Rectal smooth muscle tissue (tissue), 1 donor: ENCODE measurements around the gene INCA1.
A peak's percentile ranks its signal among the peaks of the same experiment; 100 is the strongest.

Source experiments
- H3K27ac ChIP-seq: one replicate; pipeline ENCODE4 v1.7.0; 2013; ENCODE audit warnings: low read depth, low read length, inconsistent platforms
- H3K27me3 ChIP-seq: one replicate; pipeline ENCODE4 v1.7.0; 2013; ENCODE audit warnings: low read length; ENCODE audit not compliant: control insufficient read depth, insufficient read depth
- H3K36me3 ChIP-seq: one replicate; pipeline ENCODE4 v1.7.0; 2013; ENCODE audit warnings: low read length; ENCODE audit not compliant: control insufficient read depth, insufficient read depth
- H3K4me1 ChIP-seq: one replicate; pipeline ENCODE4 v1.7.0; 2013; ENCODE audit warnings: low read length; ENCODE audit not compliant: control insufficient read depth, insufficient read depth
- H3K4me3 ChIP-seq: one replicate; pipeline ENCODE4 v1.7.0; 2013; ENCODE audit warnings: low read length
- H3K9ac ChIP-seq: one replicate; pipeline ENCODE4 v1.7.0; 2013; ENCODE audit warnings: low read length

INCA1 gene

GRCh38 chr17:4974115-4974670, 23.1 kb downstream of the INCA1 start:
- H3K27ac ChIP-seq = no peak overlapping the region
- H3K36me3 ChIP-seq = peaks cover 36% of the 10 kb centered on the region
- H3K4me1 ChIP-seq = peaks cover 8% of the 10 kb centered on the region
- H3K9ac ChIP-seq = no peak overlapping the region
- H3K27me3 ChIP-seq = no peaks in the 10 kb centered on the region
- H3K4me3 ChIP-seq = no peak overlapping the region

- Histone ChIP-seq H3K4me1 (peaks cover 14% of the 10 kb centered on the region), H3K36me3 (peaks cover 35% of the 10 kb centered on the region), H3K9ac (no peak overlapping the region), H3K27me3 (no peaks in the 10 kb centered on the region), H3K27ac (no peak overlapping the region), H3K4me3 (no peak overlapping the region)
These were observed 23.8 kb downstream of the INCA1 start for GRCh38 chr17:4973256-4974114.

- H3K9ac ChIP-seq = no peak overlapping the region
- no peak overlapping the region for H3K27ac ChIP-seq
- H3K4me3 ChIP-seq = no peak overlapping the region
- H3K36me3 ChIP-seq = peaks cover 30% of the 10 kb centered on the region
- H3K27me3 ChIP-seq = no peaks in the 10 kb centered on the region
- H3K4me1 ChIP-seq = peaks cover 15% of the 10 kb centered on the region
These were observed 24.6 kb downstream of the INCA1 start for GRCh38 chr17:4972752-4973151.

- H3K4me3 ChIP-seq = no peak overlapping the region
- peaks cover 25% of the 10 kb centered on the region for H3K36me3 ChIP-seq
- H3K9ac ChIP-seq = no peak overlapping the region
- peak overlapping the region; percentile 38 for H3K27ac ChIP-seq
- H3K4me1 ChIP-seq = peaks cover 15% of the 10 kb centered on the region
- H3K27me3 ChIP-seq = no peaks in the 10 kb centered on the region
These were observed 25.0 kb downstream of the INCA1 start for GRCh38 chr17:4972322-4972721.

GRCh38 chr17:4971826-4972225, 25.5 kb downstream of the INCA1 start:
- H3K27ac ChIP-seq = peak overlapping the region; percentile 38
- H3K9ac ChIP-seq = no peak overlapping the region

GRCh38 chr17:4970273-4970672, 27.0 kb downstream of the INCA1 start:
- Histone ChIP-seq H3K4me1 (peaks cover 22% of the 10 kb centered on the region), H3K36me3 (peaks cover 22% of the 10 kb centered on the region), H3K4me3 (no peak overlapping the region), H3K27me3 (no peaks in the 10 kb centered on the region), H3K27ac (peak overlapping the region; percentile 91), H3K9ac (no peak overlapping the region)

More at GRCh38 chr17:4971826-4972225, 25.5 kb downstream of the INCA1 start:
- H3K4me1 ChIP-seq = peaks cover 15% of the 10 kb centered on the region
- no peak overlapping the region for H3K4me3 ChIP-seq
- no peaks in the 10 kb centered on the region for H3K27me3 ChIP-seq
- H3K36me3 ChIP-seq = peaks cover 21% of the 10 kb centered on the region

- peak overlapping the region; percentile 80 for H3K4me3 ChIP-seq
- H3K4me1 ChIP-seq = peaks cover 22% of the 10 kb centered on the region
- H3K27ac ChIP-seq = peak overlapping the region; percentile 91
- H3K36me3 ChIP-seq = peaks cover 23% of the 10 kb centered on the region
- no peak overlapping the region for H3K9ac ChIP-seq
- H3K27me3 ChIP-seq = no peaks in the 10 kb centered on the region
These were observed 27.7 kb downstream of the INCA1 start for GRCh38 chr17:4969551-4970173.

GRCh38 chr17:4969047-4969550, 28.2 kb downstream of the INCA1 start:
- Histone ChIP-seq H3K27me3 (no peaks in the 10 kb centered on the region), H3K36me3 (peaks cover 21% of the 10 kb centered on the region), H3K27ac (peak overlapping the region; percentile 91), H3K9ac (no peak overlapping the region), H3K4me3 (peak overlapping the region; percentile 80), H3K4me1 (peaks cover 22% of the 10 kb centered on the region)

GRCh38 chr17:4968486-4969046, 28.8 kb downstream of the INCA1 start:
- Histone ChIP-seq H3K27ac (peak overlapping the region; percentile 91), H3K36me3 (peaks cover 18% of the 10 kb centered on the region), H3K4me1 (peaks cover 22% of the 10 kb centered on the region), H3K9ac (peak overlapping the region; percentile 83), H3K27me3 (no peaks in the 10 kb centered on the region), H3K4me3 (peak overlapping the region; percentile 80)

GRCh38 chr17:4967539-4968485, 29.5 kb downstream of the INCA1 start, which contains the start of gene SPAG7:
Gene SPAG7, minus strand, starts transcription at chr17:4967817. Its CDS starts 13 bp downstream, at chr17:4967804.
- H3K36me3 ChIP-seq = peaks cover 11% of the 10 kb centered on the region
- H3K9ac ChIP-seq = peak within 1 kb of the TSS; percentile 94
- peaks cover 22% of the 10 kb centered on the region for H3K4me1 ChIP-seq
- H3K27me3 ChIP-seq = no peaks in the 10 kb centered on the region
- H3K27ac ChIP-seq = peak within 1 kb of the TSS; percentile 91
- peak within 1 kb of the TSS; percentile 84 for H3K4me3 ChIP-seq

GRCh38 chr17:4966844-4967538, 30.3 kb downstream of the INCA1 start:
- Histone ChIP-seq H3K36me3 (peaks cover 9% of the 10 kb centered on the region), H3K27me3 (no peaks in the 10 kb centered on the region), H3K9ac (peak overlapping the region; percentile 94), H3K27ac (peak overlapping the region; percentile 91), H3K4me1 (peaks cover 22% of the 10 kb centered on the region), H3K4me3 (peak overlapping the region; percentile 84)
